ENCODE data around the gene LINS1. TPM values are rescaled to one million over a fixed set of nuclear protein-coding genes. Genes with fewer than 3 reads are reported as not detected.
"Not testable (repeated sequence)": the region's sequence is repeated elsewhere in the genome, so short reads cannot be mapped to it uniquely, and the experiment has no call there.

LINS1 gene
- total RNA-seq, 1 donor from 2014 or later: 9.7 TPM

- no peak for DNase-seq (ENCODE audit: low spot score)
- intact Hi-C loops (cut with DNase I): no loop called here
Measured at GRCh38 chr15:100612539-100612938, 10.6 kb upstream of the LINS1 start.

GRCh38 chr15:100602823-100603393 lies 924 bp upstream of the LINS1 start:
- intact Hi-C loops (cut with DNase I): loop anchor here (10.0 kb wide), 1 partner anchor 672 kb away; the partner anchor contains the start of gene SELENOS
- peak; percentile 81 for DNase-seq (ENCODE audit: low spot score)

- no peak for DNase-seq (ENCODE audit: low spot score)
- intact Hi-C loops (cut with DNase I): loop anchor here (10.0 kb wide), 1 partner anchor 673 kb away; the partner anchor contains the start of gene SELENOS
Measured at GRCh38 chr15:100601617-100602063, 344 bp downstream of the LINS1 start.

- intact Hi-C loops (cut with DNase I): loop anchor here (10.0 kb wide), 1 partner anchor 674 kb away; the partner anchor contains the start of gene SELENOS
- no peak for DNase-seq (ENCODE audit: low spot score)
Measured at GRCh38 chr15:100601163-100601562, 821 bp downstream of the LINS1 start.

GRCh38 chr15:100598655-100599054 lies 3.3 kb downstream of the LINS1 start:
- intact Hi-C loops (cut with DNase I): no loop called here
- no peak for DNase-seq (ENCODE audit: low spot score)

GRCh38 chr15:100597862-100598261 lies 4.1 kb downstream of the LINS1 start:
- DNase-seq (ENCODE audit: low spot score): no peak
- intact Hi-C loops (cut with DNase I): no loop called here

GRCh38 chr15:100596792-100597191 lies 5.2 kb downstream of the LINS1 start:
- DNase-seq (ENCODE audit: low spot score): no peak
- intact Hi-C loops (cut with DNase I): no loop called here

GRCh38 chr15:100595964-100596363 lies 6.0 kb downstream of the LINS1 start:
- DNase-seq (ENCODE audit: low spot score): no peak
- intact Hi-C loops (cut with DNase I): no loop called here

- DNase-seq (ENCODE audit: low spot score): no peak
- intact Hi-C loops (cut with DNase I): no loop called here
Measured at GRCh38 chr15:100593431-100593830, 8.6 kb downstream of the LINS1 start.

GRCh38 chr15:100592898-100593297 lies 9.1 kb downstream of the LINS1 start:
- intact Hi-C loops (cut with DNase I): no loop called here
- no peak for DNase-seq (ENCODE audit: low spot score)

GRCh38 chr15:100591835-100592234 lies 10.1 kb downstream of the LINS1 start:
- intact Hi-C loops (cut with DNase I): no loop called here
- no peak for DNase-seq (ENCODE audit: low spot score)

- intact Hi-C loops (cut with DNase I); DNase-seq (ENCODE audit: low spot score): not testable (repeated sequence)
Measured at GRCh38 chr15:100591163-100591562, 10.8 kb downstream of the LINS1 start.

- intact Hi-C loops (cut with DNase I): no loop called here
- DNase-seq (ENCODE audit: low spot score): no peak
Measured at GRCh38 chr15:100588638-100589242, 13.2 kb downstream of the LINS1 start.

GRCh38 chr15:100580414-100580813 lies 21.6 kb downstream of the LINS1 start:
- intact Hi-C loops (cut with DNase I): no loop called here

GRCh38 chr15:100573526-100573925 lies 28.5 kb downstream of the LINS1 start:
- intact Hi-C loops (cut with DNase I): no loop called here
- DNase-seq (ENCODE audit: low spot score): no peak

More at GRCh38 chr15:100580414-100580813, 21.6 kb downstream of the LINS1 start:
- no peak for DNase-seq (ENCODE audit: low spot score)

- intact Hi-C loops (cut with DNase I): no loop called here
Measured at GRCh38 chr15:100572362-100572983, 29.5 kb downstream of the LINS1 start.

GRCh38 chr15:100571592-100572167 lies 30.3 kb downstream of the LINS1 start:
- no peak for DNase-seq (ENCODE audit: low spot score)
- intact Hi-C loops (cut with DNase I): no loop called here

More at GRCh38 chr15:100572362-100572983, 29.5 kb downstream of the LINS1 start:
- DNase-seq (ENCODE audit: low spot score): no peak

- no peak for DNase-seq (ENCODE audit: low spot score)
- intact Hi-C loops (cut with DNase I): no loop called here
Measured at GRCh38 chr15:100570735-100571313, 31.2 kb downstream of the LINS1 start.

GRCh38 chr15:100570275-100570674 lies 31.7 kb downstream of the LINS1 start:
- no peak for DNase-seq (ENCODE audit: low spot score)
- intact Hi-C loops (cut with DNase I): no loop called here

- intact Hi-C loops (cut with DNase I): loop anchor here (5.0 kb wide), 1 partner anchor 217 kb away; no protein-coding TSS in a partner anchor
- DNase-seq (ENCODE audit: low spot score): no peak
Measured at GRCh38 chr15:100569391-100569790, 32.6 kb downstream of the LINS1 start.
